ENCODE measurements around the gene KIRREL1.
A peak's percentile ranks its signal among the peaks of the same experiment; 100 is the strongest.

Gene KIRREL1

GRCh38 chr1:157993147-157993917 lies at the start of gene KIRREL1:
Gene KIRREL1, plus strand, starts transcription at chr1:157993645. Its CDS starts 32 bp downstream, at chr1:157993677.
- DNase-seq (ENCODE audit: low read depth in 2 of 2): no peak

DNA sequence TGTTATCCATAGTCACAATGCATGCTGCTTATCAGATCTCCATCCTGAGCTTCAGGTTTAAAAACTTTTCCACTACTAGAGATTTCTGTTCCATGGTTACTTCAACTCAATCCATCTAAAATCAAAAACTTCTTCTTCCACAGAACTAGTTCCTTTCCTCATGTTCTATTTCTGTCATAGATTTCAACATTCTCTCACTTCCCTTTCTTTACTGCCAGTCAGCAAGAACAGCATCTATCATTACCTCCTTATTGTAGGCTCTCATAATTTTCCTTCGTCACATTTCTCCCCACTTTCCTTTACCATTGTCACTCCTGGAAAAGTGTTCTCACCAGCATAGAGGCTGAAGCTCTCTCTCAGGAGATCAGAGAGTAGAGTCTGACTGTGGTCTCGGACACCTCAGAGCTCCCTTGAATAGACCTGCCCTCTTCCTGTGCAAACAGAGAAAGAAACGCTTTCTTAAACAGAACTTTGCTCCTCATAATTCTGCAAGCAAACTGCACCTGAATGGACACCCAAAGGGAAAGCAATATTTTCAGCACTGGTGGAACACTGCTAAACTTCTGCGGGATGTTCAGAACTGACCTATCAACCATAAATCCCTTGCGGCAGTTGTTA lies 48.7 kb upstream of the KIRREL1 start:
- no peak for DNase-seq (ENCODE audit: low read depth in 2 of 2)

GRCh38 chr1:157948312-157949073 lies 45.0 kb upstream of the KIRREL1 start:
- no peak for DNase-seq (ENCODE audit: low read depth in 2 of 2)

DNA sequence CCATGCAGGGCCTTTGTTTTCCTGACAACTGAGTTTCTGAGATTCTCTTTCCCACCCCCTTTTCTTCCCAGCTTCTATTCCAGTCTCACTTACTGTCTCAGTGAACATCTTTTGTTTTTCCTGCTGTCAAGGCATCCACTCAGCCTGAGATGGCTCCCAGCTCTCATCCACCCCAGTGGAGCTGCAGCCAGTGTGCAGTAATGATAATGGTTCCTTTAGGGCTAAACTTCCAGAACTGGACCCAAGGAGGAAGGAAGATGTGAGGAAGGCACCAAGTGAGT lies 44.4 kb upstream of the KIRREL1 start:
- no peak for DNase-seq (ENCODE audit: low read depth in 2 of 2)

DNA sequence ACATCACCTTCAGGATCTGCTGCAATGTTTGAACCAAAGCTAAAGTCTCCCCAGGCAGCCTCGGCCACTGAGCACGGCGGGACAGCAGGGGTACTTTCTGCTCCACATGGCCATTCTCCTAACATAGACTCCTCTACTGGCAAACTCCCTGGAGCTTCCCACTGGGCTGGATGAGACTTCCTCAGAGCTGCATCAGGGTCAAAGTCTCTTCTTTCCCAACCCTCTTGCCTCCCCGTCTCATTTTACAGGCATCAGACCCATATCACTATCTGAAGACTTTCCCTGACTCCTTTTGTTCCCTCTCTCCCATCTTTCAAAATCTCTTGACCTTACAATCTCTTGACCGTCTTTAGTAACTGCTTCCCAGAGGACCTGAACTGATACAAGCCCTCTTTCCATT lies 42.2 kb upstream of the KIRREL1 start:
- no peak for DNase-seq (ENCODE audit: low read depth in 2 of 2)

GRCh38 chr1:157952601-157953000 lies 40.8 kb upstream of the KIRREL1 start:
- DNase-seq (ENCODE audit: low read depth in 2 of 2): no peak

- DNase-seq (ENCODE audit: low read depth in 2 of 2): no peak
Measured at GRCh38 chr1:157955221-157955620, 38.2 kb upstream of the KIRREL1 start.

GRCh38 chr1:157955857-157956256 lies 37.6 kb upstream of the KIRREL1 start:
- DNase-seq (ENCODE audit: low read depth in 2 of 2): no peak

- DNase-seq (ENCODE audit: low read depth in 2 of 2): no peak
Measured at GRCh38 chr1:157956732-157957131, 36.7 kb upstream of the KIRREL1 start.

GRCh38 chr1:157958263-157958662 lies 35.2 kb upstream of the KIRREL1 start:
- DNase-seq (ENCODE audit: low read depth in 2 of 2): no peak

DNA sequence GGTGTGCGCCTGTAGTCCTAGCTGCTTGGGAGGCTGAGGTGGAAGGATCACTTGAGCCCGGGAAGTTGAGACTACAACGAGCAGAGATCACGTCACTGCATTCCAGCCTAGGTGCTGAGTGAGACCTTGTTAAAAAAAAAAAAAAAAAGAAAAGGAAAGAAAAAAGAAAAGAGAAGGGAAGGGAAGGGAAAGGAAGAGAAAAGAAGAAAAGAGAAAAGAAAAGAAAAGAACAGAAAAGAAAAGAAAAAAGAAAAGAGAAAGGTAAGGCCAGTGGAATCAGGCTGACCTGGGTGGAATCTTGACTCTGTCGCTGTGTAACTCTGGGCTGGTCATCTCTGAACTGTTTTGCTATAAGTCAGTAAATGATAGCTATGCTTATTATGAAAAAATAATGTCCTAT lies 33.7 kb upstream of the KIRREL1 start:
- no peak for DNase-seq (ENCODE audit: low read depth in 2 of 2)

- DNase-seq (ENCODE audit: low read depth in 2 of 2): no peak
Measured at GRCh38 chr1:157960773-157961172, 32.7 kb upstream of the KIRREL1 start.

DNA sequence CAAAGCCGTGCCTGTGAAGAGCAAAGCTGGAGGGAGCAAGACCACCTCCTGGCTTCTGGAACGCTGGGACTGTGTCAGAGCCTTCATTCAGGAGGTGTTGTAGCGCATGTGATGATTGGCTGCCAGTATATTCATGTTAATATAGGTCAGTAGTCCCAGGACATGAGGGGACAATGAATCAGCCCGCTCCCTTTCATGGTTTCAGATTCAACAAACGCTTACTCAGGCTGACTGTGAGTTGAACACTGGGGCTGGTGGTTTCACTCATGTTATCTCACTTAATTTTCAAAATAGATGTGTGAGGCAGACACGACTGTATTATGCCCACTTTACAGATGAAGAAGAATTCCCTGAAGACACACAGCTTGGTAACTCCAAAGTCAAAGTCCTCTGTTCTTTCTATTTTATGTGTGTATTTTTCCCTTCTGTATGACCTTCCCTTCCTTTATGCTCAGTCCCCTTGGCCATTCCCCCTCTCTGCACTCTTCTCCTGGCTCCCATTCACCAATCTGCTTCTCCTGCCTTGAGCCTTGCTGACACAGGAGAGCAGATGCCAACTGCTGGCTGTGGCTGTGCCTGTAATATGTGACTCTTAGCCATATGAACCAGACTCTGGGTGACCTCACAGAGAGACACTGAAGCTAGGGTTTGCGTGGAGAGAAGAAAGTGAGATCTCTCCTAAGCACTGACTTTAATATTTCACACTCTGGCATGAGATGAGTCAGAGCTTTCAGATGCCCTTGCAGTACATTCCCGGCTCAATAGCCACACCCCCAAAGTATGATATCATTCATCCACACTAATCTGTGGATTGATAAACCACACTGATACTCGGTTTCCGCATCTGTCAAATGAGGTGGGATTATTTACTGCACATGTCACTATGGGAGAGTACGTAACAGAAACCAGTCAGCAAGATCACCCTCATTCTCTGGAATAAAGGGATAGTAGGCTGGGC lies 31.4 kb upstream of the KIRREL1 start:
- no peak for DNase-seq (ENCODE audit: low read depth in 2 of 2)

GRCh38 chr1:157963713-157964112 lies 29.7 kb upstream of the KIRREL1 start:
- DNase-seq (ENCODE audit: low read depth in 2 of 2): peak; percentile 13 to 40

DNA sequence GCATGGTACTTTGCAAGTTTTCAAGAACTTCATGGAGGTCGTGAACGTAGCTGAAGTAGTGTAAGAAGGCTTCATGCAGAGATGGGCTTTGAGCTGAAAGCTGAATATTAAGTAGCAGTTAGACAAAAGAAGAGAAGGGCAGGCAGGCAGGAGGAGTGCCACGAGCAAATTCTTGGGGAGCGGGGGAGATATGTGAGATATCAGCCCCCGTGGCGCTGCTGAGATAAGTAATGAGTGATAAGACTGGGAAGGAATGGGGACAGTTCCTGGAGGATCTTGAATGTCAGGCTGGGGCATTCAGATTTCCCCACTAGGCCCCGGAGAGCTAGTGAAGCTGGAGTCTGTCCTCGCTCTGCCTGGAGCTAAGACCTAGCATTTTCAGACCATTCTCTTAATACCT lies 27.9 kb upstream of the KIRREL1 start:
- no peak for DNase-seq (ENCODE audit: low read depth in 2 of 2)

DNA sequence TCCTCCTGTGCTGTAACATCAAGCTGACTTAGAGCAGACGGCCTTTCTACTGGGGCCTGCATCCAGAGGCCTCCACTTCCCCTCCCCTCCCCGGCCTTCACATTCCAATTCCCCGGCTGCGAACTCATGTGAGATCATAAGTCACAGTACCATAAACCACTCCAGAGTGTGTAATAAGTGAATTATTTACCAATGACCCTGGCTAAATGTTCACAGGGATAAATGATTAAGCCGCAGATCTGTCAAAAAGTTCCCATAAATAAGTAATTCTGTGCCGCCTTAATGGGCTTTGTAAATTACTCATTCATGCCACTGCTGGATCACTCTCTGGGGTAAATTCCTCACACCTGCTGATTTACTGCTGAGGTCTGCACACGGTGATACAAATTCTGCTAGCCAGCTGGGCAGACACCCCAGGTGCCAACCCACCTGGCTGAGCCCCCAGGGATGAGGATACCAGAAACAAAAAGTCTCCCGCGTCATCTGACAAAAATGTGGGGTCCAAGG lies 27.4 kb upstream of the KIRREL1 start:
- DNase-seq (ENCODE audit: low read depth in 2 of 2): no peak

GRCh38 chr1:157967205-157967604 lies 26.2 kb upstream of the KIRREL1 start:
- no peak for DNase-seq (ENCODE audit: low read depth in 2 of 2)

- DNase-seq (ENCODE audit: low read depth in 2 of 2): no peak
Measured at GRCh38 chr1:157968508-157968907, 24.9 kb upstream of the KIRREL1 start.

DNA sequence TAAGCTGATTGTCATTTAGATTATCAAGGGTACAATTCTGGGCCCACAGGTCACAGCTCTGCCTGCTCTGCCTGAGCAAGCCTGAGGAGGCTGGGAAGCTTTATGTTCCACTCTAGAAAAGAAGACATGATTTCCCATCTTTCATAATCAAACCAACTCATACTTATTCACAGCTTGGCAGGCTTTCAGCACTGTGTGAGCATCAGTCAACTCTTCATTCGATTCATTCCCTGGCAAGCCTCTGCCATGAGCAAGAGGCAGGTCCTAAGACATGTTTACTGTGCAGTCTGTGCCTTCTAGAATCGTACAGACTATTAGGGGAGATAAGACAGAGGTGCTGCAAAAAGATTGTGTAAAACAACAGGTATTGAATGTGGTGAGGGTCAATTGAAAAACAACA lies 24.5 kb upstream of the KIRREL1 start:
- no peak for DNase-seq (ENCODE audit: low read depth in 2 of 2)

DNA sequence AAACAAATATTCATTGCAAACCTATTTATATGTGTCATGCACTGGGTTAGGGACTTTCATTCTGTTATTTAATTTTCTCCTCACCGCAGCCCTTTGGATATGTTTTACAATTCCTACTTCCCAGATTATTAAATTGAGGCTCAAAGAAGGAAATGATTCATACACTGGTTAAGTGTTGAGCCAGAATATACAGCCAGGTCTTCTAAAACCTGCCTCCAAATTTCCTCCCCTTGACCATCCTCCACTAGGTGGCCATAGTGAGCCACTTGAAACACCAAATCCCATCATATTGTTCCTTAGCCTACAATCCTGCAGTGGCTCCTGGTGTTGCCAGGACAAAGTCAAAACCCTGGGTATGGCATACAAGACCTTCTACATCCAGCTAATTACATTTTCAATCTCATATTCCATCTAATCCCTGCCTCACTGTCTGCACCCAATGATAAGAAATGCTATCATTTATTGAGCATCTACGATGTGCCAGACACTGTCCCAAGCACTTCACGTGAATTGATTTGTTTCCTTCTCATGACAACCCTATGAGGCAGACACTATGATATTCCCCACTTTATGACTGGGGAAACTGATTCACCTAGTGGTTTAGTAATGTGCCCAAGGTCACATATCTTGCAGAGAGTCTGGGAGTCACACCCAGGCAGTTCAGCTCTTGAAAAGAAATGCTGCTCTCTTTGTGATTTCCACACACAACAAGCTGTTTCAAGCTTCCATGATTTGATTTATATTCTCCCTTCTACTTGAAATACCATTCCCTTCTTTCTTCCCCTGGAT lies 23.6 kb upstream of the KIRREL1 start:
- no peak for DNase-seq (ENCODE audit: low read depth in 2 of 2)

DNA sequence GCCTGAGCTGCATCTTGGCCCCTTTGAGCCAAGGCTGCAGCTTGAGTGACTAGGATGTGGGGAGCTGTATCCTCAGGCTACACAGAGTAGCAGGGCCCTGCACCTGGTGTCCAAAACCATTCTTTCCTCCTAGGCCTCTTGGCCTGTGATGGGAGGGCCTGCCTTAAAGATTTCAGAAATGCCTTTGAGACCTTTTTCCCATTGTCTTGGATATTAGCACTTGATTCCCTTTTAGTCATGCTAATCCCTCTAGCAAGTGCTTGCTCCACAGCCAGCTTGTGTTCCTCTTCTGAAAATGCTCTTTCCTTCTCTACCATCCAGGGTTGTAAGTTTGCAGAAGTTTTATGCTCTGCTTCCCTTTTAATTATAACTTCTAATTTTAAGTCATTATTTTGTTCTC lies 21.7 kb upstream of the KIRREL1 start:
- DNase-seq (ENCODE audit: low read depth in 2 of 2): no peak
